PC-9 (cell line): Measurements from ENCODE around the gene IKZF2.

Source experiments
- EZH2 ChIP-seq: fragments of 200-600 bp; sonication (generic); IDR thresholded peaks from 2 replicates; pipeline ENCODE4 v1.8.0; 2017; ENCODE audit warnings: antibody characterized with exemption, low read depth
- TF ChIP-seq, protein P1 (sequence below): fragments of 200-600 bp; sonication (generic); conservative IDR thresholded peaks from 2 replicates; pipeline ENCODE4 v1.6.1; 2017; ENCODE audit warnings: mixed run types, antibody characterized with exemption, mild to moderate bottlenecking, moderate library complexity

DNA sequence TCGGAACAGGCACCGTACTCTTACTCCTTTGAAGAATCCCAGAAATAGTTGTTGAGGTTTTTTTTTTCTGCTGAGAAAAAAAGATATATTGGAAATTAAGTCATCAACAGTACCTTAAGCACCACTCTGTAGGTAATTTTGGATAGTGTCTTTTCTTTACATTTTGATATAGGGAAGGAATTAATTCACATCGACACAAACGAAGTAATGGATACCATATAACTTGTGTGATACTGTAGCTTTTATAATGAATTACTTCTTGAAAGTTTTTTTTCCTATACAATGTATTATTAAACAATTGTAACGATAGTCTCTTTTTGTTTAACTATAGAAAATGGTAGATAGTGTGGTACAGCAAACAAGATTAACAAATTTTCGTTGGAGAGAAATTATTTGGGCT, 1.5 kb upstream of the IKZF2 start:
- TF ChIP-seq, protein P1, sequence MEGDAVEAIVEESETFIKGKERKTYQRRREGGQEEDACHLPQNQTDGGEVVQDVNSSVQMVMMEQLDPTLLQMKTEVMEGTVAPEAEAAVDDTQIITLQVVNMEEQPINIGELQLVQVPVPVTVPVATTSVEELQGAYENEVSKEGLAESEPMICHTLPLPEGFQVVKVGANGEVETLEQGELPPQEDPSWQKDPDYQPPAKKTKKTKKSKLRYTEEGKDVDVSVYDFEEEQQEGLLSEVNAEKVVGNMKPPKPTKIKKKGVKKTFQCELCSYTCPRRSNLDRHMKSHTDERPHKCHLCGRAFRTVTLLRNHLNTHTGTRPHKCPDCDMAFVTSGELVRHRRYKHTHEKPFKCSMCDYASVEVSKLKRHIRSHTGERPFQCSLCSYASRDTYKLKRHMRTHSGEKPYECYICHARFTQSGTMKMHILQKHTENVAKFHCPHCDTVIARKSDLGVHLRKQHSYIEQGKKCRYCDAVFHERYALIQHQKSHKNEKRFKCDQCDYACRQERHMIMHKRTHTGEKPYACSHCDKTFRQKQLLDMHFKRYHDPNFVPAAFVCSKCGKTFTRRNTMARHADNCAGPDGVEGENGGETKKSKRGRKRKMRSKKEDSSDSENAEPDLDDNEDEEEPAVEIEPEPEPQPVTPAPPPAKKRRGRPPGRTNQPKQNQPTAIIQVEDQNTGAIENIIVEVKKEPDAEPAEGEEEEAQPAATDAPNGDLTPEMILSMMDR, result no peak
- TF ChIP-seq EZH2, result no peak
